H1 (cell line): Measurements from ENCODE around the gene CD81.
"Not testable (repeated sequence)": the region's sequence is repeated elsewhere in the genome, so short reads cannot be mapped to it uniquely, and the experiment has no call there.

ENCODE experiments used
- ASH2L ChIP-seq: fragments of 200-600, 300-600 bp; sonication (generic); IDR thresholded peaks from one replicate; pipeline ENCODE4 v1.7.1; 2017; ENCODE audit warnings: low read length
- BRCA1 ChIP-seq: IDR thresholded peaks from 2 replicates; pipeline ENCODE4 v1.6.1; 2012; ENCODE audit warnings: low read depth, low read length, improper control_type of control experiment
- EP300 ChIP-seq, 2 experiments: IDR thresholded peaks; 1 replicate in 1 of 2; 2 replicates in 1 of 2; pipeline ENCODE4 v1.6.1; 2011 to 2012; ENCODE audit warnings: low read depth in 2 of 2, low read length in 2 of 2, mild to moderate bottlenecking in 2 of 2, borderline replicate concordance in 1 of 2, inconsistent platforms in 1 of 2, moderate library complexity in 1 of 2
- EZH2 ChIP-seq: fragments of 200-600 bp; sonication (generic); IDR thresholded peaks from 2 replicates; pipeline ENCODE4 v1.7.1; 2012; ENCODE audit warnings: low read depth, mild to moderate bottlenecking, moderate library complexity, low read length, inconsistent platforms; ENCODE audit not compliant: severe bottlenecking
- HDAC6 ChIP-seq: IDR thresholded peaks from one replicate; pipeline ENCODE4 v1.7.1; 2012; ENCODE audit warnings: low read depth, mild to moderate bottlenecking, inconsistent platforms, low read length, moderate library complexity
- POLR2A ChIP-seq, 2 experiments: IDR thresholded peaks; 1 replicate in 1 of 2; 2 replicates in 1 of 2; pipeline ENCODE4 v1.6.1; 2011; ENCODE audit warnings: low read depth in 2 of 2, low read length in 2 of 2, mild to moderate bottlenecking in 2 of 2; ENCODE audit errors: control extremely low read depth in 1 of 2
- RAD21 ChIP-seq, 2 experiments: IDR thresholded peaks in 1 of 2; conservative IDR thresholded peaks in 1 of 2; 2 replicates each; pipeline ENCODE4 v1.6.1; 2011; ENCODE audit warnings: low read depth in 2 of 2, low read length in 2 of 2, improper control_type of control experiment in 1 of 2, inconsistent platforms in 1 of 2, mild to moderate bottlenecking in 1 of 2, moderate library complexity in 1 of 2
- SRF ChIP-seq: IDR thresholded peaks from 2 replicates; pipeline ENCODE4 v1.6.1; 2011; ENCODE audit warnings: mild to moderate bottlenecking, low read depth, low read length, moderate library complexity
- TAF1 ChIP-seq: IDR thresholded peaks from 2 replicates; pipeline ENCODE4 v1.6.1; 2011; ENCODE audit warnings: mild to moderate bottlenecking, low read depth, low read length
- TF ChIP-seq, protein P1 (sequence below), 3 experiments: IDR thresholded peaks; 1 replicate in 2 of 3; 2 replicates in 1 of 3; pipeline versions ENCODE4 v1.5.1 to v1.6.1; 2011; ENCODE audit warnings: low read length in 3 of 3, mild to moderate bottlenecking in 3 of 3, inconsistent platforms in 2 of 3, low read depth in 1 of 3, moderate library complexity in 1 of 3; ENCODE audit not compliant: insufficient read depth in 1 of 3; ENCODE audit errors: control extremely low read depth in 1 of 3
- TF ChIP-seq, protein P2 (sequence below): IDR thresholded peaks from 2 replicates; pipeline ENCODE4 v1.6.1; 2011; ENCODE audit warnings: low read length, improper control_type of control experiment
- TF ChIP-seq, protein P3 (sequence below): IDR thresholded peaks from 2 replicates; pipeline ENCODE4 v1.6.1; 2012; ENCODE audit warnings: low read length, inconsistent platforms

DNA sequence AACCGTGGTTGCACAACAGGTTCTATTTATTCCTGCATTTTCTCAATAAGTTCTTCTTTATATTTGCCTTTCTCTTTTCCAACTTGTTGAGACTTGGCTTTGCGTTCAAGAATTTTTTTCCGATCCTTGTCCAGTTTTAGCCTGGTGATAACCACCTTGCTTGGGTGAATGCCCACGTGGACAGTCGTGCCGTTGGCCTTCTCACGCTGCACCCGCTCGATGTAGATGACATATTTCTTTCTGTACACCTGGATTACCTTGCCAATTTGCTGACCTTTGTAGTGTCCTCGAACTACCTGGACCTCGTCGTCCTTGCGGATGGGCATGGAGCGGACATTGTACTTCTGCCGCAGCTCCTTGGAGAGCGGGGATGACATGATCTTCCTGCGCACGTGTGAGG is 41.8 kb upstream of the CD81 start:
- TF ChIP-seq, protein P1, sequence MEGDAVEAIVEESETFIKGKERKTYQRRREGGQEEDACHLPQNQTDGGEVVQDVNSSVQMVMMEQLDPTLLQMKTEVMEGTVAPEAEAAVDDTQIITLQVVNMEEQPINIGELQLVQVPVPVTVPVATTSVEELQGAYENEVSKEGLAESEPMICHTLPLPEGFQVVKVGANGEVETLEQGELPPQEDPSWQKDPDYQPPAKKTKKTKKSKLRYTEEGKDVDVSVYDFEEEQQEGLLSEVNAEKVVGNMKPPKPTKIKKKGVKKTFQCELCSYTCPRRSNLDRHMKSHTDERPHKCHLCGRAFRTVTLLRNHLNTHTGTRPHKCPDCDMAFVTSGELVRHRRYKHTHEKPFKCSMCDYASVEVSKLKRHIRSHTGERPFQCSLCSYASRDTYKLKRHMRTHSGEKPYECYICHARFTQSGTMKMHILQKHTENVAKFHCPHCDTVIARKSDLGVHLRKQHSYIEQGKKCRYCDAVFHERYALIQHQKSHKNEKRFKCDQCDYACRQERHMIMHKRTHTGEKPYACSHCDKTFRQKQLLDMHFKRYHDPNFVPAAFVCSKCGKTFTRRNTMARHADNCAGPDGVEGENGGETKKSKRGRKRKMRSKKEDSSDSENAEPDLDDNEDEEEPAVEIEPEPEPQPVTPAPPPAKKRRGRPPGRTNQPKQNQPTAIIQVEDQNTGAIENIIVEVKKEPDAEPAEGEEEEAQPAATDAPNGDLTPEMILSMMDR (IDR thresholded peaks at IDR 0.05; ENCODE audit: control extremely low read depth in 1 of 3, insufficient read depth in 1 of 3, low read depth in 1 of 3, low read length in 3 of 3), result not testable (repeated sequence)
- not testable (repeated sequence) for TF ChIP-seq RAD21 (IDR thresholded peaks at IDR 0.05 in 1 of 2, conservative IDR thresholded peaks at IDR 0.05 in 1 of 2; ENCODE audit: low read depth in 2 of 2, low read length in 2 of 2); SRF; ASH2L; POLR2A (IDR thresholded peaks at IDR 0.05; ENCODE audit: control extremely low read depth in 1 of 2, low read depth in 2 of 2, low read length in 2 of 2); EZH2; EP300 (IDR thresholded peaks at IDR 0.05; ENCODE audit: borderline replicate concordance in 1 of 2, low read depth in 2 of 2, low read length in 2 of 2); TAF1; HDAC6; BRCA1
- TF ChIP-seq, protein P2, sequence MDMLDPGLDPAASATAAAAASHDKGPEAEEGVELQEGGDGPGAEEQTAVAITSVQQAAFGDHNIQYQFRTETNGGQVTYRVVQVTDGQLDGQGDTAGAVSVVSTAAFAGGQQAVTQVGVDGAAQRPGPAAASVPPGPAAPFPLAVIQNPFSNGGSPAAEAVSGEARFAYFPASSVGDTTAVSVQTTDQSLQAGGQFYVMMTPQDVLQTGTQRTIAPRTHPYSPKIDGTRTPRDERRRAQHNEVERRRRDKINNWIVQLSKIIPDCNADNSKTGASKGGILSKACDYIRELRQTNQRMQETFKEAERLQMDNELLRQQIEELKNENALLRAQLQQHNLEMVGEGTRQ, result not testable (repeated sequence)
- TF ChIP-seq, protein P3, sequence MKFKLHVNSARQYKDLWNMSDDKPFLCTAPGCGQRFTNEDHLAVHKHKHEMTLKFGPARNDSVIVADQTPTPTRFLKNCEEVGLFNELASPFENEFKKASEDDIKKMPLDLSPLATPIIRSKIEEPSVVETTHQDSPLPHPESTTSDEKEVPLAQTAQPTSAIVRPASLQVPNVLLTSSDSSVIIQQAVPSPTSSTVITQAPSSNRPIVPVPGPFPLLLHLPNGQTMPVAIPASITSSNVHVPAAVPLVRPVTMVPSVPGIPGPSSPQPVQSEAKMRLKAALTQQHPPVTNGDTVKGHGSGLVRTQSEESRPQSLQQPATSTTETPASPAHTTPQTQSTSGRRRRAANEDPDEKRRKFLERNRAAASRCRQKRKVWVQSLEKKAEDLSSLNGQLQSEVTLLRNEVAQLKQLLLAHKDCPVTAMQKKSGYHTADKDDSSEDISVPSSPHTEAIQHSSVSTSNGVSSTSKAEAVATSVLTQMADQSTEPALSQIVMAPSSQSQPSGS, result not testable (repeated sequence)
